HG03521 (cell line): ENCODE data around the gene VPS51.

Experiments
- ATAC-seq: cut with Tn5 transposase; IDR thresholded peaks from one replicate; pipeline ENCODE4 v1.9.1; 2021; ENCODE audit warnings: mild to moderate bottlenecking, moderate library complexity; ENCODE audit not compliant: unreplicated experiment

The VPS51 gene

GRCh38 chr11:65104628-65105027 lies 8.6 kb downstream of the VPS51 start:
- no peak for ATAC-seq

- no peak for ATAC-seq
These were observed 11.1 kb downstream of the VPS51 start for GRCh38 chr11:65107078-65107477.

GRCh38 chr11:65107751-65108468 lies 11.9 kb downstream of the VPS51 start:
- ATAC-seq: no peak

- no peak for ATAC-seq
These were observed 12.6 kb downstream of the VPS51 start for GRCh38 chr11:65108469-65109123.

GRCh38 chr11:65109231-65110198 lies 13.5 kb downstream of the VPS51 start:
- ATAC-seq: no peak

GRCh38 chr11:65110354-65110861 lies 14.4 kb downstream of the VPS51 start:
- ATAC-seq: no peak

- no peak for ATAC-seq
These were observed 15.2 kb downstream of the VPS51 start for GRCh38 chr11:65111159-65111743.

- peak; percentile 62 for ATAC-seq
These were observed 15.9 kb downstream of the VPS51 start, which contains the start of gene TM7SF2 for GRCh38 chr11:65111744-65112545. TM7SF2 (plus strand) TSS chr11:65111872; CDS start chr11:65112016, 144 bp downstream.

GRCh38 chr11:65112546-65113360 lies 16.7 kb downstream of the VPS51 start:
- no peak for ATAC-seq

- no peak for ATAC-seq
These were observed 17.3 kb downstream of the VPS51 start for GRCh38 chr11:65113361-65113756.

GRCh38 chr11:65113839-65114238 lies 17.8 kb downstream of the VPS51 start:
- no peak for ATAC-seq

- no peak for ATAC-seq
These were observed 18.6 kb downstream of the VPS51 start for GRCh38 chr11:65114538-65115171.

- ATAC-seq: no peak
These were observed 19.5 kb downstream of the VPS51 start for GRCh38 chr11:65115361-65116082.

- ATAC-seq: no peak
These were observed 20.6 kb downstream of the VPS51 start for GRCh38 chr11:65116370-65117205.

- peak; percentile 57 for ATAC-seq
These were observed 21.4 kb downstream of the VPS51 start, which contains the start of gene ZNHIT2 for GRCh38 chr11:65117206-65118096. ZNHIT2 (minus strand) TSS chr11:65117701; CDS start chr11:65117653, 48 bp downstream.
